K562 (cell line): ENCODE measurements around the gene MCC. TPM values are rescaled to one million over a fixed set of nuclear protein-coding genes. Genes with fewer than 3 reads are reported as not detected.

Experiments
- NFIX ChIP-seq: fragments of 250-450 bp; sonication (Bioruptor Pico); IDR thresholded peaks from 2 replicates; pipeline ENCODE4 v1.4.0; 2020; ENCODE audit warnings: low read depth, mild to moderate bottlenecking, moderate library complexity
- TEAD1 ChIP-seq, 2 experiments: fragments of 450-650 bp in 1 of 2; sonication (generic) in 1 of 2; formaldehyde crosslinking; IDR thresholded peaks; 2 replicates each; pipeline versions ENCODE4 v1.4.0 to v1.8.0; 2020 to 2022; ENCODE audit warnings: mild to moderate bottlenecking in 2 of 2, missing genetic modification reagents in 1 of 2
- ZSCAN29 ChIP-seq: fragments of 450-650 bp; IDR thresholded peaks from 2 replicates; pipeline ENCODE4 v1.6.1; 2017
- polyA plus RNA-seq, 8 experiments: library from polyadenylated mRNA; depleted of rRNA in 4 of 8; stranded (reverse) in 5 of 8; unstranded in 3 of 8; fragments of >200 nt; fragmentation: Nextera tagmentation in 2 of 8; fragmentation: Illumina TruSeq in 1 of 8; extraction: Ambion mirVana in 2 of 8; extraction: Trizol in 1 of 8; gene quantifications; 2 replicates each; pipeline versions ENCODE4 v1.2.1 to v1.2.3, GENCODE V29; 2011 to 2014; ENCODE audit warnings: inconsistent platforms in 1 of 8, missing spikeins in 1 of 8
- total RNA-seq, 7 experiments: library from RNA; depleted of rRNA in 6 of 7; stranded (reverse); fragments of >200 nt in 6 of 7; fragmentation: Illumina TruSeq in 2 of 7; extraction: Trizol in 2 of 7; gene quantifications; 2 replicates each; pipeline versions ENCODE4 v1.2.1 to v1.2.3, GENCODE V29; 2011 to 2021; ENCODE audit warnings: low replicate concordance in 1 of 7
- TF ChIP-seq, protein P1 (sequence below), 2 experiments: fragments of 450-650 bp in 1 of 2; sonication (generic) in 1 of 2; formaldehyde crosslinking in 1 of 2; IDR thresholded peaks; 2 replicates each; pipeline versions ENCODE4 v1.7.1 to v1.9.0; 2016 to 2022; ENCODE audit warnings: inconsistent platforms in 1 of 2, mild to moderate bottlenecking in 1 of 2, missing genetic modification reagents in 1 of 2
- TF ChIP-seq, protein P2 (sequence below), 2 experiments: fragments of 450-650 bp in 1 of 2; IDR thresholded peaks; 2 replicates each; pipeline ENCODE4 v1.6.1; 2011 to 2017; ENCODE audit warnings: low read depth in 2 of 2, antibody characterized with exemption in 1 of 2, borderline replicate concordance in 1 of 2, low read length in 1 of 2, mild to moderate bottlenecking in 1 of 2, mixed read lengths in 1 of 2; ENCODE audit not compliant: control insufficient read depth in 1 of 2

The MCC gene
- total and polyA plus RNA-seq, 9 of the 15 experiments (the other 6 are each of a cell fraction or from before 2014, with no cell fraction given), result 0.04 to 0.24 (median 0.06) TPM; not detected in 1

DNA sequence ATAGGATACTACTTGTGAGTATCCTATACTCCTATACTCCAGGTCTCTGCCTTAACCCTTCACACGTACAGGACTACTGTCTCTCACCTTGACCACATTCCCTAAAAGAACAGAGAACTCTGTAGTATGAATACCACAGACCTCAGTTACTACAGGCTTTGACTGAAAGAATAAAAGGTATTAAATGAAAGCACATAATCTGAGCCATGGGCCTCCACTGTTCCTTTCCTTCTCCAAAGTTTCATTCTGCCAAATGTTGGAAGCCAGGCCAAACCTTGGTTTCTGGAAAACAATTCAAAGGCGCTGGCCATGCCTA lies 244.9 kb downstream of the MCC start (continued):
- TF ChIP-seq, protein P1, sequence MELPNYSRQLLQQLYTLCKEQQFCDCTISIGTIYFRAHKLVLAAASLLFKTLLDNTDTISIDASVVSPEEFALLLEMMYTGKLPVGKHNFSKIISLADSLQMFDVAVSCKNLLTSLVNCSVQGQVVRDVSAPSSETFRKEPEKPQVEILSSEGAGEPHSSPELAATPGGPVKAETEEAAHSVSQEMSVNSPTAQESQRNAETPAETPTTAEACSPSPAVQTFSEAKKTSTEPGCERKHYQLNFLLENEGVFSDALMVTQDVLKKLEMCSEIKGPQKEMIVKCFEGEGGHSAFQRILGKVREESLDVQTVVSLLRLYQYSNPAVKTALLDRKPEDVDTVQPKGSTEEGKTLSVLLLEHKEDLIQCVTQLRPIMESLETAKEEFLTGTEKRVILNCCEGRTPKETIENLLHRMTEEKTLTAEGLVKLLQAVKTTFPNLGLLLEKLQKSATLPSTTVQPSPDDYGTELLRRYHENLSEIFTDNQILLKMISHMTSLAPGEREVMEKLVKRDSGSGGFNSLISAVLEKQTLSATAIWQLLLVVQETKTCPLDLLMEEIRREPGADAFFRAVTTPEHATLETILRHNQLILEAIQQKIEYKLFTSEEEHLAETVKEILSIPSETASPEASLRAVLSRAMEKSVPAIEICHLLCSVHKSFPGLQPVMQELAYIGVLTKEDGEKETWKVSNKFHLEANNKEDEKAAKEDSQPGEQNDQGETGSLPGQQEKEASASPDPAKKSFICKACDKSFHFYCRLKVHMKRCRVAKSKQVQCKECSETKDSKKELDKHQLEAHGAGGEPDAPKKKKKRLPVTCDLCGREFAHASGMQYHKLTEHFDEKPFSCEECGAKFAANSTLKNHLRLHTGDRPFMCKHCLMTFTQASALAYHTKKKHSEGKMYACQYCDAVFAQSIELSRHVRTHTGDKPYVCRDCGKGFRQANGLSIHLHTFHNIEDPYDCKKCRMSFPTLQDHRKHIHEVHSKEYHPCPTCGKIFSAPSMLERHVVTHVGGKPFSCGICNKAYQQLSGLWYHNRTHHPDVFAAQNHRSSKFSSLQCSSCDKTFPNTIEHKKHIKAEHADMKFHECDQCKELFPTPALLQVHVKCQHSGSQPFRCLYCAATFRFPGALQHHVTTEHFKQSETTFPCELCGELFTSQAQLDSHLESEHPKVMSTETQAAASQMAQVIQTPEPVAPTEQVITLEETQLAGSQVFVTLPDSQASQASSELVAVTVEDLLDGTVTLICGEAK (IDR thresholded peaks at IDR 0.05), result no peak
- TF ChIP-seq, protein P1 (CRISPR knock-in tag; IDR thresholded peaks at IDR 0.05), result no peak
- TF ChIP-seq NFIX (CRISPR knock-in tag) (no peak), TEAD1 (CRISPR knock-in tag; IDR thresholded peaks at IDR 0.05) (no peak), ZSCAN29 (no peak)
- TF ChIP-seq, protein P2, sequence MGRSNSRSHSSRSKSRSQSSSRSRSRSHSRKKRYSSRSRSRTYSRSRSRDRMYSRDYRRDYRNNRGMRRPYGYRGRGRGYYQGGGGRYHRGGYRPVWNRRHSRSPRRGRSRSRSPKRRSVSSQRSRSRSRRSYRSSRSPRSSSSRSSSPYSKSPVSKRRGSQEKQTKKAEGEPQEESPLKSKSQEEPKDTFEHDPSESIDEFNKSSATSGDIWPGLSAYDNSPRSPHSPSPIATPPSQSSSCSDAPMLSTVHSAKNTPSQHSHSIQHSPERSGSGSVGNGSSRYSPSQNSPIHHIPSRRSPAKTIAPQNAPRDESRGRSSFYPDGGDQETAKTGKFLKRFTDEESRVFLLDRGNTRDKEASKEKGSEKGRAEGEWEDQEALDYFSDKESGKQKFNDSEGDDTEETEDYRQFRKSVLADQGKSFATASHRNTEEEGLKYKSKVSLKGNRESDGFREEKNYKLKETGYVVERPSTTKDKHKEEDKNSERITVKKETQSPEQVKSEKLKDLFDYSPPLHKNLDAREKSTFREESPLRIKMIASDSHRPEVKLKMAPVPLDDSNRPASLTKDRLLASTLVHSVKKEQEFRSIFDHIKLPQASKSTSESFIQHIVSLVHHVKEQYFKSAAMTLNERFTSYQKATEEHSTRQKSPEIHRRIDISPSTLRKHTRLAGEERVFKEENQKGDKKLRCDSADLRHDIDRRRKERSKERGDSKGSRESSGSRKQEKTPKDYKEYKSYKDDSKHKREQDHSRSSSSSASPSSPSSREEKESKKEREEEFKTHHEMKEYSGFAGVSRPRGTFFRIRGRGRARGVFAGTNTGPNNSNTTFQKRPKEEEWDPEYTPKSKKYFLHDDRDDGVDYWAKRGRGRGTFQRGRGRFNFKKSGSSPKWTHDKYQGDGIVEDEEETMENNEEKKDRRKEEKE (IDR thresholded peaks at IDR 0.05; ENCODE audit: borderline replicate concordance in 1 of 2, control insufficient read depth in 1 of 2, low read depth in 2 of 2, low read length in 1 of 2), result no peak
